ENCODE results near the gene CMTM5.
"Not testable (repeated sequence)": the region's sequence is repeated elsewhere in the genome, so short reads cannot be mapped to it uniquely, and the experiment has no call there.

Gene CMTM5

DNA sequence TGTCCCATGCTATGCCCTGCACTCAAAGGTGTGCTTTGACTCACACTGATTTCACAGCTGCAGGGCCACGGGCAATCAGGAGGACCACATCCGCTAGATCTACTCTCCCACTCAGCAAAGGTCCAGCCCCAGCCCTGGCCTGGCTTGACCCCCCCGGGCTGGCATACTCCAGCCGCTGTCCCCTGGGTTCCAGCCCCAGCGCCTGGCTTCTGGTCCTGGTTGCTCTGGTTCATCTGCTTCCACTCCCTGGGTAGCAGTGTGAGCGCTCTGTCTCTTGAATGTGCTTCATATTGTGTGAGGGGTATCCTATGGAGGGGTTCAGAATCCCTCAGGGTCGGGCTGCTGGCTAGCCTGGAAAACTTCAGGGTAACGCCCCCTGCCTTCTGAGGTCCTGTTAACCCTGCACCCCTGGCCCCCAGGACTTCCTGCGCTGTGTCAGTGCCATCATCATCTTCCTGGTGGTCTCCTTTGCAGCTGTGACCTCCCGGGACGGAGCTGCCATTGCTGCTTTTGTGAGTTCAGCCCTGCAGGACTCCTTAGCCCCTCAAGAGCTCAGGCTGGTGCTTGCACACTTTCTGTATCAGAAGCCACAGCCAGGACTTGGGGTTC, 1.9 kb downstream of the CMTM5 start:
- DNase-seq (ENCODE audit: low read depth) = no peak

DNA sequence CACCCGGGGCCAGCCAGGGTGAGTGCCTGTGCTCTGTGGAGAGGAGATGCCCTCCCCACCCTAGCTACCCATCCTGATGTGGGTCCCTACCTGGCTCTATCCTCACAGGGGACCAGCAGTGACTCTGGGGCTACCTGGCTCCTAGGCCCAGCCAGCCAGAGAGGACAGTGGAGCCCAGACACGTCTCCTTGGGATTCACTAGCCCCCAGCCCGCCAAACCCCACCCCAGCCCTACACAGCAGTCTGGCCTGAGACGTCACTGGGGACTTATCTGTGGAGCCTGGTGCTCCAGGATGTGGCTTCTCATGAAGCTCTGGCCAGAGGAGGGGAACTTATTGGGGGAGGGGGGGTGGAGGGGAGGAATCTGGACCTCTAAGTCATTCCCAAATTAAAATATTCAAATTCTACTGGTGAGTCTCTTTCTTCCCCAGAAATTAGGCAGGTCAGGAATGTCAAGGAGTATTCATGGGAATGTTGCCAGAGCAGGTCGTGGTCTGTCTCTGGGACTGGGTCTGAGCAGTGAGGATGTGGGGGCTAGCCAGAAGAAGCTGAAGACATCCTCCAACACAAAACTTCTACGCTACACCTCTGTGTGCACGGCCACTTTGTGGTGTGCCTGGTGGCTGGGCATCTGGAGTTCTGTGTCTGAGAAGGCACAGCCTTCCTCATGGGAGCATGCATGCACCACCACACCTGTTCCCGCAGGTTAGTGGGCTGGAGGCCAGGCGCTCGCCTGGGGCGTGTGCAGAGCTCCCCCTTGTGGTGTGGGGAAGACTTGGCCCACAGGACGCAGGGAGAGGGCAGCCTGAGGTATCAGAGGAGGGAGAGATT, 2.7 kb downstream of the CMTM5 start:
- DNase-seq (ENCODE audit: low read depth) = no peak

DNA sequence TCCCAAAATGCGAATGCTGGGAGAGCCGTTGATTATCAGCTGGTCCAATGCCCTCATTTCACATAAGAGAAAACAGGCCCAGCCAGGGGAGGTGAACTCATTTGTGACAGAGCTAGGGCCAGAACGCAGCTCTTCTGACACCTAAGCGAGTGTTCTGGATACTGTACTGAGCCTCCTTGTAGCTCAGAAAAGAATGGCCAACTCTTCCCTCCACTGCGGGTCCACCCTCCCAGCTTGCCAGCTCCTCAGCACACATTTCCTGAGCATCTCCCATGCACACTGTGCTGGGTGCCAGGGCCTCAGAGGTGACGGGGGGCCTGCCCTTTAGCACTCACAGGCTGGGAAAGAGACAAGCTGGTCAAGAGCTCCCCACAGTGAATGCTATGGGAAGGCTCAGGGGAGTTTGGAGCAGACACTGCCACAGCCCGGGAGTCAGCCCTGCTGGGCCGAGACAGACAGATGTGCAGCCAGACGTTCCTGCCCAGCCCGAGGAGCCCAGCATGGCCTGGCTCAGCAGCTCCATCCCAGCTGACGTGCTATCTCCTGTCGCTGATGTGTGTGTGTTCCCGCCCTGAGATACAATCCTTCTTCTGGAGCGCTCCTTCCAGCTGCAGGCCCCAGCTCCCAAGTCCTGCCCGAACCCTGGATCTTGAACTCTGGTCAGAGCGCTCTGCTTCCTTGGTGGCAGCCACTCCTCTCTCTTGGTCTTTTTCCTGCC, 3.5 kb downstream of the CMTM5 start:
- no peak for DNase-seq (ENCODE audit: low read depth)

DNA sequence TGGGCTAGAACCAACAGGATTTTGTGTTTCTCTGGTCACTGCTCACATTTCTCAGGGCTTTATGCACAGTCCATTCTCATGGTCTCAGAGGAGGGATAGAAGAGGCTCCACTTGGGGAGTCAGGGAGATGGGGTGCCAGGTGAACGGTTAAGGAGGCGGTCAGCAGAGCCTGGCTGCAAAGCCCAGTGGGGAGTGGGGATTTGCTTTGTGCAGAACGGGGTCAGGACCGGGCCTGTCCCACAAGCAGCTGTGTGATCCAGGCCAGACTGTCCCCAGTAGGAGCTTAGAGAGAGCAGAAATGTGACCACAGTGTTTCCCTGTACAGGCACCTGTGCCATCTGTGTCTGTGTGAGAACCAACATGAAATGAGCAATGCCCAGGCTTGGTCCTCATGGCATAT, 4.1 kb downstream of the CMTM5 start:
- DNase-seq (ENCODE audit: low read depth) = no peak

GRCh38 chr14:23381871-23382270, 5.0 kb downstream of the CMTM5 start:
- no peak for DNase-seq (ENCODE audit: low read depth)

DNA sequence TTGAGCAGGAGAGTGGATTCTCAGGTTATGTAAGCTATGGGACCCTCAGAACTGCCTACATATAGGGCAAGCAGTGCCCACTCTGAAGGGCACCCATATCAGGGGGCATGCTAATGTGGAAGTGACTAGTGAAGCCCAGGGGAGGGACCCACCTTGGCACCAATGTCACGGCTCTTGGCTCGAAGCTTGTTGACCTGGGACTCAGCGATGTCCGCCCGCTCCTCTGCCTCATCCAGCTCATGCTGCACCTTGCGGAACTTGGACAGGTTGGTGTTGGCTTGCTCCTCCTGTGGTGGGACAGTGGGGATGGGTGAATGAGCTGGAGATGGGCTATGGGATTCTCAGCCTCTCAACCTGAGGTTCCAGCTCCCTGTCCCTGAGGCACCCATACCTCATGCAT, 5.4 kb downstream of the CMTM5 start:
- no peak for DNase-seq (ENCODE audit: low read depth)

- no peak for DNase-seq (ENCODE audit: low read depth)
These were observed 6.0 kb downstream of the CMTM5 start for GRCh38 chr14:23382731-23383440.

- DNase-seq (ENCODE audit: low read depth) = no peak
These were observed 7.7 kb downstream of the CMTM5 start for GRCh38 chr14:23384364-23385080.

DNA sequence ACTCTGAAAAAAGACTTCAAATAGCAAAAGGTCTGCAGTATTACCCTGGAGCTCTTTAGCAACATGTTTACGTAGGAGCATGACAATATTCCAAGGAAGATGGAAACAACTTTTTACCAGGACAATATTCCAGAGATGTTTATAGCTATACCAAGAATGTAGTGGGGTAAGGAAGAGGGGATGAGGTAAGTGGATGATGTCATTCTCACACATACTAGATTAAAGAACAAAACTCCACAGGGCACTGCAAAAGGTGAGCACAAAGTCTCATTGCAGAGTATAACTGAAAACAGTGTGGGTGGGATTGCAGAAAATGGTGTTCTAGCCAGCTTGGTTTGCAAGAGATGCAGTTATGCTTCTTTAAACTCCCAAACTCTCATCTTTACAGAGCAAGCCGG, 8.4 kb downstream of the CMTM5 start:
- DNase-seq (ENCODE audit: low read depth) = no peak

DNA sequence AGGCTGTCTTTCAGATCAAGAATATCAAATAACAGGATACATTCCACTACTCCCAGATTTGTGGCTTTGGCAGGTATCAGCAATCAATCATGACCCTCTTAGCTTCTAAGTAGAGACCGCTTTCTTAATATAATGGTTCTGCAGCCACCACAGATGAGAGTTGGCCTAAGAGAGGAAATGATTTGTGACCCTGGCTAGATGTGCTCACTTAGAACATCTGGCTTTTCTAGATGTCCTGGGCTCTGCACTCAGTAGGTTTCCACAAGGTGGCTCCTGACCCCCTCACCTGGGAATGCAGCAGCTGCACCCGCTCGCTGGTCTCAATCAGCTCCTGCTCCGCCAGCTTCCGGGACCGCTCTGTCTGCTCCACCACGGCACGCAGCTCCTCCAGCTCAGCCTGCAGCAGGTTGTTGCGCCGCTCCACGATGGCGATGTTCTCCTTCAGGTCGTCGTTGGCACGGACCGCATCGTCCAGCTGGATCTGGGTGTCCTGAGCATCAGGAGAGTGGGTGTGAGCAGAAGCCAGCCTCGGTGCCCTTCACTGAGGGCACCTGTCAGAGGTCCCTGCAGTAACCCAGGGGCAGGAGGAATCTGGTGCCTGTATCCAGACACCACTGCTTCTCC, 8.9 kb downstream of the CMTM5 start:
- no peak for DNase-seq (ENCODE audit: low read depth)

GRCh38 chr14:23386266-23386657, 9.4 kb downstream of the CMTM5 start:
- not testable (repeated sequence) for DNase-seq (ENCODE audit: low read depth)

- DNase-seq (ENCODE audit: low read depth) = no peak
These were observed 10.2 kb downstream of the CMTM5 start for GRCh38 chr14:23386999-23387398.

DNA sequence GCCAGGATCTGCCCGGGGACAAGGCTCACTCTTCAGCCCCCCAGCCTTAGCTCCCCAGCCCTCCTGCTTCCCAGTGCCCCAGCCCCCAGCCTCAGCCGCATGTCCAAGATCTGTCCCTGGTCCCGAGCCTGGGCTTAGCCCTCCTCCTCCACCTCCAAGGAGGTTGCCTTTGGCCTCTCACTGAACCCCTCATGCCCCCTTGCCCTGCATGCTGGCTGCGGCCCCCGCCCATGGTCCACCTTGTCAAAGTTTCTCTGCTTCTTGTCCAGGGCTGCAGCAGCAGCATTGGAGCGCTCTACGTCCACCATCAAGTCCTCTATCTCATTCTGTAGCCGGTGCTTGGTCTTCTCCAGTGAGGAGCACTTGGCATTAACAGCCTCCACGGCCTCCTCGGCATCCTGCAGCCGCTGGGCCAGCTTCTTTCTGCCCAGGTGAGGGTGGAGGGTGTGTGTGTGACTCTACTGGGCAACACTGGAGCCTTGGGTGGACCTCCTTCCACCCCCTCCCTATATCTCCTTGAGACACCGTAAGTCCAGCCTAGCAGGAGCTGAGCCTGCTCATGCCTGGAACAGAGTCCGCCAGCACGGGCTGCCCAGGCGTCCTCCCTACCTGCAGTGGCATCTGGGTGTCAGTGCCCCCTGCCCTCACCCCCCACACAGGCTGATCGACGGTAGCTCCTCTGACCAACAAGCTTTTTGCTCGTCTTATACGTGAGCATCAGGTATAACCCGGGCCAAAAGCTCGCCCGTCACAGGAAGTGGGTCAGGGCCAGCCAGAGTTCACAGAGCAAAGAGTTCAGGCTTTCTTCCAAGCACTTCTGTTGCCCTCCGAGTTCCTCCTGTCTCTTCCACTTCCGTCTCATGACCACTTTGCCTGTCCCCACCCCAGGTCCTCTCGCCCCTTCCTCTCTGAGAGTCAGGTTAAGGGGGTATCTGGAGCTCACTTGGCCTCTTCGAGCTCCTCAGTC, 11.4 kb downstream of the CMTM5 start:
- DNase-seq (ENCODE audit: low read depth) = no peak

DNA sequence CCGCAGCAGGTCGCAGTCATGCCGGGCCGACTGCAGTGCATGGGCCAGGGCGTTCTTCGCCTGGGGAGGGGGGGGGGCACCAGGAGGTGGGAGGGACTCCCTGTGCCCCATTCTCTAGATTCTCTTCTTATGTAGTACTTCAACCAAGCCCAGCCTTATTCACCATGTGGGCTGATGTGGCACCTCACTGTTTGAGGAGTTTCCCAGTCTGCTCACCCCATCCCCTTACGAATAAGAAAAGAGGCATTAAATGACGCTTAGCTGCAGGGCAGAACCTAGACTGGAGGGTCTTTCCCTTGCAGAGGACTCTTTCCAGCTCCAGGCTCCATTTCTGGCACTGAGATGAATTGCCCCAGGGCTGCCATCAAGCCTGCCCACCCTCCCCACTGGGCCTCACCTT, 12.2 kb downstream of the CMTM5 start:
- no peak for DNase-seq (ENCODE audit: low read depth)

GRCh38 chr14:23389396-23389795, 12.6 kb downstream of the CMTM5 start:
- no peak for DNase-seq (ENCODE audit: low read depth)

GRCh38 chr14:23389871-23390270, 13.0 kb downstream of the CMTM5 start:
- not testable (repeated sequence) for DNase-seq (ENCODE audit: low read depth)

DNA sequence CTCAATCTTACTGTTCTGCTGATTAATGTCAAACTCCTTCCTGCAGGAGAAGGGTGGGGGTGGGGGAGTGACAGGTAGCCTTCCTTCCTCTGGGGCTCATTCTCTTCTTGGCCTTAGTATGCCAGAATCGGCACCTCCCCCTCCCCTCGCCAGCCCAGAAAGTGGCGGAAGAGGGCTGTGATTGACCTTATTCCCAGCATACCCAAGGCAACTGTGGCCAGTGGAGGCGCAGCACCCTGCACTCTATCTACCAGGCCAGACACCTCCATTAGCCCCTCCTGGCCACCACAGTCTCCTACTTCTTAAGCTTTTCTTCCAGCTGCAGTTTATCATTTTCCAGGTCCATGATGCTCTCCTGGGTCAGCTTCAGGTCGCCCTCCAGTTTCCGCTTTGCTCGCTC, 15.8 kb downstream of the CMTM5 start:
- no peak for DNase-seq (ENCODE audit: low read depth)

DNA sequence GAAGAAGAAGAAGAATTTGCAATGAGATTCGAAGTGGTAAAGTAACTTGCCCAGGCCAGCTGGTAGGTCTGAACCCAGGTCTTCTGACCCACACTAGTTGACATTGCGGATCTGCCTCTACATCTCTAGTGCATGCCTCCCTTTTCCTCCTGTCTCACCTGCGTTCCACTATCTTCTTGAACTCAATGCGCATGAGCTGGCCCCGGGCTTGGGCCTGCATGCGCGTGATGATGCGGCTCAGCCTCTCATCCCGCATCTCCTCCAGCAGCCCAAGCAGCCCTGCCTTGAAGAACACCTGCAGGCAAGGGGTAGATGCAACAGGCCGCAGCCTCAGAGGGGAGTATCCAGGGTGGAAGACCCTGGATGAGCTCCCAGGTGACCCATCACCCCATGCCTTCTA, 19.3 kb downstream of the CMTM5 start:
- DNase-seq (ENCODE audit: low read depth) = no peak

DNA sequence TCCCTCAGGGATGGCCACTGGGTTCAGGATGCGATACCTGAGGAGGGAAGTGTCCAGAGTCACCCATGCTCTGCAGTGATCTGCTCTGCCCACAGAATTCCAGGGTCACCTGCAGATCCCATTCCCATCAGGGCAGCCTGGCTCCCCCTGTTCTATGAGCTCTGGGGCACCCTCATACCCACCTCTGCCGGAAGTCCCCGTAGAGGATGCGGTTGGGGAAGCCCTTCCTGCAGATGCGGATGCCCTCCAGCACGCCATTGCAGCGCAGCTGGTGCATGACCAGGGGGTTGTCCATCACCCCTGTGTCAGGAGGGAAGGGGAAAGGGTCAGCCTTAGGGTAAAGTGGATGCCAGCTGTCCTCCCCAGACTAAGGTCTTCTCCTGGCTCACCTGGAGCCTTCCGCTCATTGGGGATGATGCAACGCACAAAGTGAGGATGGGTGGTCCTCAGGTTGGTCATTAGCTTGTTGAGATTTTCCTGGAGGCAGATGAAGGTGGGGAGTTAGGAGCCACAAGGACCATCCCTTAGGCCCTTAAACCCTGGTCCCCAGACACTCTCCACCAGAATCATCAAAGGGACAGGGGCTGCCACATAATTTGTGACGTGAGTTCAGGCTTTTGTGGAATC, 20.0 kb downstream of the CMTM5 start:
- DNase-seq (ENCODE audit: low read depth) = no peak

- no peak for DNase-seq (ENCODE audit: low read depth)
These were observed 21.5 kb downstream of the CMTM5 start for GRCh38 chr14:23398348-23398747.
